OCI-LY7 (cell line): ENCODE data around the gene HELQ.

ENCODE experiments used
- EZH2phosphoT487 ChIP-seq: fragments of 200-600 bp; sonication (generic); IDR thresholded peaks from 2 replicates; pipeline ENCODE4 v1.6.1; 2018; ENCODE audit warnings: low read depth, borderline replicate concordance, mild to moderate bottlenecking, mixed run types, antibody characterized with exemption, low read length, moderate library complexity, mixed read lengths
- TF ChIP-seq, protein P1 (sequence below): fragments of 200-600 bp; sonication (generic); conservative IDR thresholded peaks from 2 replicates; pipeline ENCODE4 v1.5.1; 2014; ENCODE audit warnings: mild to moderate bottlenecking, antibody characterized with exemption, low read length, moderate library complexity, mixed read lengths

- TF ChIP-seq, protein P1, sequence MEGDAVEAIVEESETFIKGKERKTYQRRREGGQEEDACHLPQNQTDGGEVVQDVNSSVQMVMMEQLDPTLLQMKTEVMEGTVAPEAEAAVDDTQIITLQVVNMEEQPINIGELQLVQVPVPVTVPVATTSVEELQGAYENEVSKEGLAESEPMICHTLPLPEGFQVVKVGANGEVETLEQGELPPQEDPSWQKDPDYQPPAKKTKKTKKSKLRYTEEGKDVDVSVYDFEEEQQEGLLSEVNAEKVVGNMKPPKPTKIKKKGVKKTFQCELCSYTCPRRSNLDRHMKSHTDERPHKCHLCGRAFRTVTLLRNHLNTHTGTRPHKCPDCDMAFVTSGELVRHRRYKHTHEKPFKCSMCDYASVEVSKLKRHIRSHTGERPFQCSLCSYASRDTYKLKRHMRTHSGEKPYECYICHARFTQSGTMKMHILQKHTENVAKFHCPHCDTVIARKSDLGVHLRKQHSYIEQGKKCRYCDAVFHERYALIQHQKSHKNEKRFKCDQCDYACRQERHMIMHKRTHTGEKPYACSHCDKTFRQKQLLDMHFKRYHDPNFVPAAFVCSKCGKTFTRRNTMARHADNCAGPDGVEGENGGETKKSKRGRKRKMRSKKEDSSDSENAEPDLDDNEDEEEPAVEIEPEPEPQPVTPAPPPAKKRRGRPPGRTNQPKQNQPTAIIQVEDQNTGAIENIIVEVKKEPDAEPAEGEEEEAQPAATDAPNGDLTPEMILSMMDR: no peak
- TF ChIP-seq EZH2phosphoT487: no peak
These were observed 16.9 kb downstream of the HELQ start for GRCh38 chr4:83438719-83439118.
